Type B pancreatic cell (in vitro differentiated cells): ENCODE results near the gene SELPLG. TPM values are rescaled to one million over a fixed set of nuclear protein-coding genes. Genes with fewer than 3 reads are reported as not detected.
A peak's percentile ranks its signal among the peaks of the same experiment; 100 is the strongest.

Source experiments
- DNase-seq: peaks from one replicate; pipeline ENCODE4 v3.0.0; 2021; ENCODE audit warnings: mixed read lengths; ENCODE audit not compliant: unreplicated experiment; ENCODE audit errors: extremely low spot score
- H3K27ac Mint-ChIP-seq: 2 replicates; pipeline ENCODE4 v1.8.0; 2021; ENCODE audit warnings: mild to moderate bottlenecking, mixed read lengths
- H3K27me3 Mint-ChIP-seq: 2 replicates; pipeline ENCODE4 v1.8.0; 2021; ENCODE audit warnings: mixed read lengths
- H3K36me3 Mint-ChIP-seq: 2 replicates; pipeline ENCODE4 v1.8.0; 2021; ENCODE audit warnings: mixed read lengths
- H3K4me1 Mint-ChIP-seq: one replicate; pipeline ENCODE4 v1.8.0; 2021; ENCODE audit warnings: mixed read lengths; ENCODE audit not compliant: unreplicated experiment
- H3K4me3 Mint-ChIP-seq: 2 replicates; pipeline ENCODE4 v1.8.0; 2021; ENCODE audit warnings: mild to moderate bottlenecking, mixed read lengths
- H3K9me3 Mint-ChIP-seq: 2 replicates; pipeline ENCODE4 v1.8.0; 2021; ENCODE audit warnings: mixed read lengths
- total RNA-seq: library from RNA; stranded (reverse); gene quantifications from 2 replicates; pipeline ENCODE4 v1.2.1, GENCODE V29; 2021; ENCODE audit warnings: low replicate concordance
- TF ChIP-seq, protein P1 (sequence below): fragments of 200-600 bp; sonication (generic); conservative IDR thresholded peaks from 2 replicates; pipeline ENCODE4 v1.5.0; 2021; ENCODE audit warnings: antibody characterized with exemption, mild to moderate bottlenecking

Gene SELPLG
- total RNA-seq, 1 donor from 2014 or later: 0.48 TPM

DNA sequence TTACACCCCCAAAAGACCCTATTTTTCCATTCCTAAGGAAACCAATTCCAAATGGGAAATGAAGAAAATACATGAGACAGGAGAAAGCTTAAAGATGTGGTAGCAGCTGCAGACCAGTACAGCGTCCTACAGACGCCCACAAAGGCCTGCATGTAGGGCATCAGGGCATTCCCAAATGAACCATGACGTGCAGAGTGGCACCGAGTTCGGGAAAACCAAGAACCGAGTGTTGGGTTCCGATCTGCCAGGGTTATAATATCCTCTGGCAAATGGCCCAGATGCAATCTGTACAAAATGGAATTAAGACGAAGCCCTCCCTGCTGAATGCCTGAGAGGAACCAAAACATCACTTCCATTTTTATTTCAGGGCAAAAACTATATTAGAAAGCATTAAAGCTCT is 34.4 kb upstream of the SELPLG start:
- DNase-seq: no peak
- Mint-ChIP-seq H3K27me3 (no peaks in the 10 kb centered on the region), H3K27ac (no peak overlapping the region), H3K4me1 (peaks cover 30% of the 10 kb centered on the region), H3K9me3 (no peaks in the 10 kb centered on the region), H3K36me3 (peaks cover 5% of the 10 kb centered on the region), H3K4me3 (no peak overlapping the region)
- TF ChIP-seq, protein P1, sequence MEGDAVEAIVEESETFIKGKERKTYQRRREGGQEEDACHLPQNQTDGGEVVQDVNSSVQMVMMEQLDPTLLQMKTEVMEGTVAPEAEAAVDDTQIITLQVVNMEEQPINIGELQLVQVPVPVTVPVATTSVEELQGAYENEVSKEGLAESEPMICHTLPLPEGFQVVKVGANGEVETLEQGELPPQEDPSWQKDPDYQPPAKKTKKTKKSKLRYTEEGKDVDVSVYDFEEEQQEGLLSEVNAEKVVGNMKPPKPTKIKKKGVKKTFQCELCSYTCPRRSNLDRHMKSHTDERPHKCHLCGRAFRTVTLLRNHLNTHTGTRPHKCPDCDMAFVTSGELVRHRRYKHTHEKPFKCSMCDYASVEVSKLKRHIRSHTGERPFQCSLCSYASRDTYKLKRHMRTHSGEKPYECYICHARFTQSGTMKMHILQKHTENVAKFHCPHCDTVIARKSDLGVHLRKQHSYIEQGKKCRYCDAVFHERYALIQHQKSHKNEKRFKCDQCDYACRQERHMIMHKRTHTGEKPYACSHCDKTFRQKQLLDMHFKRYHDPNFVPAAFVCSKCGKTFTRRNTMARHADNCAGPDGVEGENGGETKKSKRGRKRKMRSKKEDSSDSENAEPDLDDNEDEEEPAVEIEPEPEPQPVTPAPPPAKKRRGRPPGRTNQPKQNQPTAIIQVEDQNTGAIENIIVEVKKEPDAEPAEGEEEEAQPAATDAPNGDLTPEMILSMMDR: no peak

DNA sequence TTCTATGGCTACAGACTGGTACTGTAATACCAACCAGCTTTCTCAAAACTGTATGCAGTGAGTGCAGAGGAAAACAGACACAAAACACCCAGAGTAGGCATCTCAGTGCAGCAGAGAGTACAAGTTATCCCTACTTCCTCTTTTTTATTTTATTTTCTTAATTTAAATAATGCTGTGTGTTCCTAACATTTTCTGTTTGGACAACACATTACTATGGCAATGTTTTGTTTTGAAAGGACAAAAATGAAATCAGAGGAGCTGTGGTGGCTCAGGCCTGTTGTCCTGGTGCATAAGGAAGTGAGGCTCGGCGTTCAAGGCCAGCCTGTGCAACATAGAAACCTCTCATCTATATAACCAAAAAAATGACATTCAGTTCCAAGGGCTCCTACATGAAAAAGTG is 33.7 kb upstream of the SELPLG start:
- no peak overlapping the region for H3K27ac Mint-ChIP-seq

DNA sequence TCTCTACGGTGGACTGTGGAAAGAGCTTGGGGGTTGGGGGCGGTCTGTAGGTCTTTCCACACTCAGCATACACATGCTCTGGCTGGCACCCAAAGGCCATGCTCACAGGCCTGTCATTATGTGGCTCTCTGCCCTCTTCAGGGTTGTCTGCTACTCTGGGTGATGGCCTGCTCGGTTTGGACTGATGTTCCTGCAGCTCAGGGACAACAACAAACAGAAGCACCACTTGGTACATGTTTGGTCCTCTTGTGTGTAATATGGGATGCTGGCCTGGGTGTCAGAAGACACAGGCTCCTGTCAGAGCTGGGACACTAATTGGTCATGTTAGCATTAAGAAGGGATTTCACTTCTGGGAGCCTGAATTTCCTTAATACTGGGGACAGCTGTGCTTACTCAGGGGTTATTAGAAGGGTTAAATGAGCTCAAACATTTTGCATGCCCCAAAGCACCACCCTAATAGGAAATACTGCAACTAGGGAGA is 32.7 kb upstream of the SELPLG start:
- H3K27ac Mint-ChIP-seq: peak overlapping the region; percentile 26
- no peak for DNase-seq
- H3K36me3 Mint-ChIP-seq: no peaks in the 10 kb centered on the region
- peaks cover 26% of the 10 kb centered on the region for H3K4me1 Mint-ChIP-seq
- no peaks in the 10 kb centered on the region for H3K9me3 Mint-ChIP-seq
- TF ChIP-seq, protein P1: no peak
- no peak overlapping the region for H3K4me3 Mint-ChIP-seq
- H3K27me3 Mint-ChIP-seq: no peaks in the 10 kb centered on the region

More for the DNA sequence above, 33.7 kb upstream of the SELPLG start:
- TF ChIP-seq, protein P1: no peak
- DNase-seq: no peak
- Mint-ChIP-seq H3K4me1 (peaks cover 30% of the 10 kb centered on the region), H3K36me3 (peaks cover 5% of the 10 kb centered on the region), H3K4me3 (no peak overlapping the region), H3K27me3 (no peaks in the 10 kb centered on the region), H3K9me3 (no peaks in the 10 kb centered on the region)

DNA sequence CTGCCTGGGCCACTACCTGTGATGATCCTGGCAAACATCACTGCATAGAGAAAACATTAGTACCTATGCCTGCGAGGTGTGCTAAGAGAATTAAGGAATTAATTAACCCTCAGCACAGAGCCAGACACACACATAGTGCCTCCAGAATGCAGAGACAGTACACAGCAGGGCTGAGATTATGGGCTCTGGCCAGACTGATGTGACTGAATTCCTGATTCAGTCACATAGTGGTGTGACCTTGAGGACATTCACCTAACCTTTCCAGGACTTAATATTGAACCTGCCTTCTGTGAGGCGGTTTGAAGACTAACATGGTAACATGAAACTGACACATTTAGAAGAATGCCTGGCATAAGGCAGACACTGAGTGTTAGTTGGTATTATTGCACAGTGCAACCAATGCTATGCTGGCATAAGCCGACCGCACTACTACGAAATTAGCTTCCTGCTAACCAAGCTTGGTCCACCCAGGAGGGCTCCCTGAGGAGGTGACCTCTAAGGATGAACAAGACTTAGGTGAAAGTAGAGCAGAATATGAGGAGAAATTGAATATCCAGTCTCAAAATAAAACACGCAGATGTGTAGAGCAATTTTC is 32.0 kb upstream of the SELPLG start:
- no peak overlapping the region for H3K27ac Mint-ChIP-seq
- H3K9me3 Mint-ChIP-seq: no peaks in the 10 kb centered on the region
- TF ChIP-seq, protein P1: no peak
- no peak overlapping the region for H3K4me3 Mint-ChIP-seq
- H3K27me3 Mint-ChIP-seq: no peaks in the 10 kb centered on the region
- H3K36me3 Mint-ChIP-seq: no peaks in the 10 kb centered on the region
- peaks cover 26% of the 10 kb centered on the region for H3K4me1 Mint-ChIP-seq
- no peak for DNase-seq

DNA sequence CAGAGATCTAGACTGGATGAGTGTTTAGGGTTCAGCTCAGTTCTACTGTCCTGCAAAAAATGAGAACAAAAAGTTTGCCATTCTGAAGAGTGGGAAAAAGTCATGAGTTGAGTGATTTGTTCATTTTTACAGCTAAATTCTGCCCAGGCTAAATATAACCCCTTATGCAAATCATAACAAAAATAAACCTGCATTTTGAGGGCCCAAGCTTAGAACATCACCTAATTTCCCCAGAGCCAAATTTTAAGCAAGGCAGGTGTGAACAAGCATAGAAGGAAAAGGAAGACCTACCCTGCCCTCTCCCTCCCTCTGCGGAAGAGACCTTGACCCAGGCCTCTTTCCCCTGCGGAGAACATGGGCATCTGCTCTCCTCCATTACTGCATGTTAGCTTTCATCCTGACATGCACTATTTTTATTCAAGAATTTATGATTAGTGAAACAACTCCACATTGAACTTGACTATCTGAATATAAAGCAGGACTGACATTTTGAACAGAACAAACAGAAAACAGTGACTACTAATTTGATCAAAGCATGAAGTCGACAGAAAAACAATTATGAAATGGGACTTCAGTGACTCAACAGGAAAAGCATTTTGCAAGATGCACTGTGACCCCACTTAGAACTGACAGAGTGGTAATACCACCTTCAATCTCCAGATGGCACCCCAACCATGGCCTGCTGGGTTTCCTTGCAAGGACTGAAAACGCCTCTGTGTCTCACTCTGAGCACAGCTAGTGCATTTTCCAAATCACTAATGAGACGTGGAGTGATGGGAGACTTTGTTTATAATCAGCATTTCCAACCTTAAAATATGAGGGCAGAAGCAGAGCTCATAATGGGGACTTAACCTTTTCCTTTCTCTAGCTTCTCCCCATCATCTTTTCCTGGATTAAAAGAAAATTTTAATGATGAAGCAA is 30.9 kb upstream of the SELPLG start:
- Mint-ChIP-seq H3K27ac (peak overlapping the region; percentile 54), H3K36me3 (no peaks in the 10 kb centered on the region), H3K4me3 (no peak overlapping the region), H3K4me1 (peaks cover 26% of the 10 kb centered on the region), H3K9me3 (no peaks in the 10 kb centered on the region), H3K27me3 (no peaks in the 10 kb centered on the region)
- TF ChIP-seq, protein P1: peak; percentile 95
- DNase-seq: peak; percentile 79
